PFSK-1 (cell line): ENCODE results near the gene C9orf85.

ENCODE experiments used
- FOXP2 ChIP-seq: optimal IDR thresholded peaks from 2 replicates; pipeline ENCODE3; 2011; ENCODE audit warnings: borderline replicate concordance, control low read depth, inconsistent platforms; ENCODE audit not compliant: insufficient read depth; ENCODE audit errors: extremely low read length, extremely low read depth
- POLR2AphosphoS5 ChIP-seq: IDR thresholded peaks from 2 replicates; pipeline ENCODE4 v1.6.1; 2012; ENCODE audit warnings: low read depth, mild to moderate bottlenecking, control low read depth, low read length, moderate library complexity
- REST ChIP-seq, 2 experiments: IDR thresholded peaks; 2 replicates each; pipeline versions ENCODE4 v1.6.1 to v1.8.0; 2011 to 2012; ENCODE audit warnings: low read depth in 2 of 2, low read length in 2 of 2, control low read depth in 1 of 2, inconsistent platforms in 1 of 2, mild to moderate bottlenecking in 1 of 2, moderate library complexity in 1 of 2; ENCODE audit not compliant: insufficient read depth in 1 of 2
- SIN3A ChIP-seq: IDR thresholded peaks from 2 replicates; pipeline ENCODE4 v1.6.1; 2012; ENCODE audit warnings: mild to moderate bottlenecking, low read length, moderate library complexity, borderline replicate concordance; ENCODE audit not compliant: insufficient read depth
- TAF1 ChIP-seq: IDR thresholded peaks from 2 replicates; pipeline ENCODE4 v1.6.1; 2012; ENCODE audit warnings: low read length, control low read depth, borderline replicate concordance; ENCODE audit not compliant: insufficient read depth

The C9orf85 gene

GRCh38 chr9:71975833-71976232 is 64.4 kb downstream of the C9orf85 start:
- TF ChIP-seq REST (IDR thresholded peaks at IDR 0.05; ENCODE audit: insufficient read depth in 1 of 2, low read depth in 2 of 2, low read length in 2 of 2): no peak
- TF ChIP-seq FOXP2: no peak
- no peak for TF ChIP-seq SIN3A
- TF ChIP-seq POLR2AphosphoS5: no peak
- no peak for TF ChIP-seq TAF1

- TF ChIP-seq FOXP2 (no peak), TAF1 (no peak), SIN3A (no peak), POLR2AphosphoS5 (no peak), REST (IDR thresholded peaks at IDR 0.05; ENCODE audit: insufficient read depth in 1 of 2, low read depth in 2 of 2, low read length in 2 of 2) (no peak)
Measured at GRCh38 chr9:71977003-71977402, 65.6 kb downstream of the C9orf85 start.

GRCh38 chr9:71980266-71981190 is 69.1 kb downstream of the C9orf85 start:
- TF ChIP-seq FOXP2 (no peak), TAF1 (no peak), POLR2AphosphoS5 (no peak), REST (IDR thresholded peaks at IDR 0.05; ENCODE audit: insufficient read depth in 1 of 2, low read depth in 2 of 2, low read length in 2 of 2) (no peak), SIN3A (no peak)

- TF ChIP-seq TAF1: no peak
- no peak for TF ChIP-seq REST (IDR thresholded peaks at IDR 0.05; ENCODE audit: insufficient read depth in 1 of 2, low read depth in 2 of 2, low read length in 2 of 2)
- no peak for TF ChIP-seq POLR2AphosphoS5
- no peak for TF ChIP-seq SIN3A
- TF ChIP-seq FOXP2: no peak
Measured at GRCh38 chr9:71981944-71982343, 70.5 kb downstream of the C9orf85 start.
